Keratinocyte (primary cell): ENCODE measurements around the gene MAZ.

Experiments used
- CTCF ChIP-seq, 3 experiments: IDR thresholded peaks in 1 of 3; conservative IDR thresholded peaks in 1 of 3; optimal IDR thresholded peaks in 1 of 3; 2 replicates in 2 of 3; 3 replicates in 1 of 3; pipeline versions ENCODE3 to v1.5.1; 2011; ENCODE audit warnings: low read length in 3 of 3, mild to moderate bottlenecking in 3 of 3, moderate library complexity in 2 of 3, control low read depth in 1 of 3, inconsistent platforms in 1 of 3; ENCODE audit not compliant: insufficient read depth in 2 of 3; ENCODE audit errors: extremely low read depth in 1 of 3
- EZH2 ChIP-seq: IDR thresholded peaks from one replicate; pipeline ENCODE4 v1.6.1; 2012; ENCODE audit warnings: inconsistent platforms, mild to moderate bottlenecking, low read length, moderate library complexity

GRCh38 chr16:29761882-29762281 lies 44.4 kb upstream of the MAZ start:
- TF ChIP-seq CTCF (optimal IDR thresholded peaks at IDR 0.05 in 1 of 3, IDR thresholded peaks at IDR 0.05 in 1 of 3, conservative IDR thresholded peaks at IDR 0.05 in 1 of 3; ENCODE audit: extremely low read depth in 1 of 3, insufficient read depth in 2 of 3, low read length in 3 of 3) (no peak), EZH2 (no peak)
